HS-27A (cell line): Measurements from ENCODE around the gene RNASE9.
"Not testable (repeated sequence)": the region's sequence is repeated elsewhere in the genome, so short reads cannot be mapped to it uniquely, and the experiment has no call there.

ENCODE experiments used
- DNase-seq: peaks from one replicate; pipeline ENCODE4 v3.0.0-alpha.2; 2012; ENCODE audit warnings: low read depth, missing footprints

The RNASE9 gene

GRCh38 chr14:20516921-20517320, 43.9 kb downstream of the RNASE9 start:
- DNase-seq, result no peak

DNA sequence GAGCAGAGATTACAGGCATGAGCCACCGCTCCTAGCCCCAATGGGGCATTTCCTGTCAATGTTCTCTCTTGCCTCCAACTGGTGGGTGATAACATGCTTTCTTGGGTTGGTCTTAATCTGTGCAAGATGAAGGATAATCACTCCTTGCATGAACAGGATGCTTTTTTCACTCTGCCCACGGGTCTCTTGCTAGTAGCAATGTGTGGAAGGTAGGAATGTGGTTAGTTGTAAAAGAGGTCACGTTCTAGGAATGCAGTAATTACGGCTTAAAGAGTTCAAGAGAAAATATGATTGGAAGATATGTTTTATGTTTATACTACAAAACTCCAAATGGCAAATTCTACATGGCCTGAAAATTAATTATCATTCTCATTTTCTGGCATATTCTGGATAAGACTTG, 45.0 kb downstream of the RNASE9 start:
- no peak for DNase-seq

DNA sequence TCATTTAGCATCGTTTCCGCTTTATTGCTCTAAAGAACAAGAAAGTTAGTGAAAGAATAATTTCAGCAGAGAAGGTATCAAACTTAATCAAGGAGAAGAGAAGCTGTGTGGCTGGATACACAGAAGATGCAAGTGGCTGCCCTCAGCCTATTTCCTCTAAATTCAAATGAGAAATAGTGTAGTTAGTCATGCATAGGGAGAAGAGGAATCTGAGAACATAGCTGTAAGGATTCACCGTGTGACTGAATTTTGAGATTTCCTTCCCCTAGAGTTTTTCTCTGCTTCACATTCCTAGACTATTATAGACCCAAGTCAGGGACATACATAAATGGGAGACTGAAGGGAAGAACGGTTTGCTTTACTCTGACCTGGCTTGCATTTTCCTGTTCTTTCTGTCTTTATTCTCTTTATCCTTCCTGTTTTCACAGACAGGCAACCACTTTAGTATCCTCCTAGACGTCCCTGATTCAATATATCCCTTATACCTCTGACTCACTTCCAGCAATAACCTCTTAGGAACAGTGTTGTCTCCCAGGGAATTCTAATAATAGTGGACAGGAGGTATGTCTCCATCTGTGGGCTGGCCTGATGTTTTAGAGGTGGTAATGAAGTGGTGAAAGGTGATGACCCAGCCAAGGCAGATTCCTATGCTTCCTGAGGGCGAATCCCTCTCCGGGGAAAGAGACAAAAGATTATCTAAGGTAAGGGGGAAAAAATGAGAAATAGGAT, 48.5 kb downstream of the RNASE9 start:
- no peak for DNase-seq

DNA sequence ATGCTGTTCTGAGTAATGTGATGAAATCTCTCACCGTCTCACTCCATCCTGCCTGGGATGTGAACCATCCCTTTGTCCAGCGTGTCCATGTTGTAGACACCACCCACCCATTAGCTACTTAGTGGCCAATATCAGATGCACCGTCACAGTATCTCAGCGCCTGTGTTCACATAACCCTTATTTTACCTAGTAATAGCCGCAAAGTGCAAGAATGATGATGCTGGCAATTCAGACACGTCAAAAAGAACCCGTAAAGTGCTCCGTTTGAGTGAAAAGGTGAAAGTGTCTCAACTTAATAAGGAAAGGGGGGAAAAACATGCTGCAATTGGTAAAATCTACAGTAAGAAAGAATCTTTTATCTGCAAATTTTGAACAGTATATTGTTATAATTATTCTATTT, 52.5 kb downstream of the RNASE9 start:
- DNase-seq, result no peak

DNA sequence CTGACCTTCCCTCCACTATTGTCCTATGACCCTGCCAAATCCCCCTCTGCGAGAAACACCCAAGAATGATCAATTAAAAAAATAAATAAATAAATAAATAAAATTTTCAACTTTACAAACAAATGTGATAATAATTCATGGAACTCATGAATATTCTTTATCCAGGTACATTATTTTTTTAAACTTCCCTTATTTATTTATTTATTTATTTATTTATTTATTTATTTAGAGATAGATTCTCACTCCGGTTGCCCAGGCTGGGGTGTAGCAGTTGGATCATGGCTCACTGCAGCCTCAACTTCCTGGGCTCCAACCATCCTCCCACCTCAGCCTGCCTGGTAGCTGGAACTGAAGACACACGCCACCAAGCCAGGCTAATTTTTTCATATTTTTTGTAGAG, 53.3 kb downstream of the RNASE9 start:
- DNase-seq, result not testable (repeated sequence)

GRCh38 chr14:20506752-20507151, 54.1 kb downstream of the RNASE9 start:
- not testable (repeated sequence) for DNase-seq

GRCh38 chr14:20506276-20506675, 54.6 kb downstream of the RNASE9 start:
- DNase-seq, result not testable (repeated sequence)
